Stimulated activated CD8-positive, alpha-beta memory T cell treated with anti-CD3 and anti-CD28 coated beads, Interleukin-2, amount 100 ng/mL, for 48 hours (primary cell): ENCODE data around the gene ZSCAN22.

ENCODE experiments used
- DNase-seq, 2 donors: peaks; one replicate each; pipeline ENCODE4 v3.0.0-alpha.2; 2020; ENCODE audit warnings: low read depth in 2 of 2

The ZSCAN22 gene

DNA sequence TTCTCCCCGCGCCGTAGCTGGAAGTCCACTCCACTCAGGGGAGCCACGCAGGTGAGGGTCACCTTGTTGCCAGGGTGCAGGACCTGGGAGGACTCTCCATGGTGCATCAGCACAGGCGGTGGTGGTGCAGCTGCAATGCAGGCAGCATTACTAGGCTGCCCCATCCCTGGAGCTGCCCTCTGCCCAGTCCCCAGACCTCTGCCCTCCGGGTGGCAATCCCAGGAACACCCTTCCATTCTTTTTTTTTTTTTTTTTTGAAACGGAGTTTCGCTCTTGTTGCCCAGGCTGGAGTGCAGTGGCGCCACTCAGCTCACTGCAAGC lies 24.7 kb downstream of the ZSCAN22 start:
- DNase-seq = no peak

GRCh38 chr19:58351990-58352755 lies 25.4 kb downstream of the ZSCAN22 start:
- no peak for DNase-seq

- DNase-seq = no peak
Measured at GRCh38 chr19:58352760-58353671, 26.2 kb downstream of the ZSCAN22 start, which contains the start of gene A1BG. TSS of gene A1BG (minus strand) at chr19:58353492. CDS start at chr19:58353437, 55 bp downstream.

DNA sequence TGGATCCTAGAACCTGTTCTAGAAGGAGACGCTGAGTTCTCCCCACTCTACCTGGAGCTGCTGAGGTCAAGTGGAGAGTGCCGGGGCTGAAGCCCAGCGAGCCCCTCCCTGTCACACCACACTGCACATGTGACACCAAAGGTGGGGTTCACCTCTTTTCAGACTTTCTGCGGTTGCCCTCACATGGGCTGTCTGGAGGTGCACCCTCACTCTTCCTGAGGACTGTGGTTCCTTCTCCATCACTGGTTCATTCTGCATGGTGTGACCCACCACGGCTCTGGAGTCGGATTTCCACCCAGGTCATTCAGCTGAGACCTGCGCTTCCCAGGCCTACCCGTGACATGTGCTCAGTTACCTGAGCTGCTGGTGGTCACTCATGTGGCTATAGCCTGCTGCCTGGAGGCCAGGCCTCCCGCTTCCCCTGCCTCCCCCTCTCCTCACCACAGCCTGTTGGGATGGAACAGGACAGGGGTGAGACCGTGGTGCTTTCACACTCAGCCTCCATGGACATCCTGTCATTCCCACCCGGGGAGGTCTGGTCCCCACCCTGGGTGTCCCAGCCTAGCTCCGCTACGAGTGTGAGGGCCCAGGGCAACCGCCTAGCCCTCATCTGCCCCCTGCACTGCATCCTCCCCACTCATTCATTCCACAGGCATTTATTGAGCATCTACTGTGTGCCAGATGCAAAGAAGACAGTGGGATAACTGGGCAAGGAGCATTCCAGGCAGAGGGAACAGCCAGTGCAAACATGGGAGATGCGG lies 27.1 kb downstream of the ZSCAN22 start:
- DNase-seq = no peak

DNA sequence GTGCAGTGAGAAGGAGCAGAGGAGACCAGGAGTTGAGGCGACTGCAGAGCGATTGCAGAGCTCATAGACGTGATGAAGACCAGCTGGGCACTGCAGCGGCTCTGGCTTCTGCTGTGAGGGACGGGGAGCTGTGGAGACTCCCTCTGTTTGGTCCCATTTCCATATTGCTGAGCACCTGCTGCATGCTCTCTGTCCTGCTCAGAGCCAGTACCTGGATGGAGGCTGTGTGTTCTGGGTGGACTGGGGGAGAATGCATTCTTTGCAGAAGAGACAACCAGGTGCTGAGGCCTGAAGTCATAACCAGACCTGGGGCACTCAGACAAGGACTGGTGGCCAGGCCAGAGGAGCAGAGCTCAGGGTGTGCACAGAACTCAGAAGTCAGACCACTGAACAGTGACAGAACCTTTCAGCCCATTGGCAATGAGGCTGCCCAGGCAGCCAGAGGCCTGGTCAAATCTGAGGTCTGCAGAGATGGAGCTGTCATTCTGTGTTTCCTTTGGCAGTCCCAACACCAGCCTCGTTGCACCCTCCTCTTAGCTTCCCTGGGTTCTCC lies 27.8 kb downstream of the ZSCAN22 start:
- DNase-seq = no peak

- DNase-seq = no peak
Measured at GRCh38 chr19:58355215-58355796, 28.5 kb downstream of the ZSCAN22 start.

- peak in 1 of 2 donors; percentile 13 for DNase-seq
Measured at GRCh38 chr19:58355908-58356765, 29.3 kb downstream of the ZSCAN22 start.

DNA sequence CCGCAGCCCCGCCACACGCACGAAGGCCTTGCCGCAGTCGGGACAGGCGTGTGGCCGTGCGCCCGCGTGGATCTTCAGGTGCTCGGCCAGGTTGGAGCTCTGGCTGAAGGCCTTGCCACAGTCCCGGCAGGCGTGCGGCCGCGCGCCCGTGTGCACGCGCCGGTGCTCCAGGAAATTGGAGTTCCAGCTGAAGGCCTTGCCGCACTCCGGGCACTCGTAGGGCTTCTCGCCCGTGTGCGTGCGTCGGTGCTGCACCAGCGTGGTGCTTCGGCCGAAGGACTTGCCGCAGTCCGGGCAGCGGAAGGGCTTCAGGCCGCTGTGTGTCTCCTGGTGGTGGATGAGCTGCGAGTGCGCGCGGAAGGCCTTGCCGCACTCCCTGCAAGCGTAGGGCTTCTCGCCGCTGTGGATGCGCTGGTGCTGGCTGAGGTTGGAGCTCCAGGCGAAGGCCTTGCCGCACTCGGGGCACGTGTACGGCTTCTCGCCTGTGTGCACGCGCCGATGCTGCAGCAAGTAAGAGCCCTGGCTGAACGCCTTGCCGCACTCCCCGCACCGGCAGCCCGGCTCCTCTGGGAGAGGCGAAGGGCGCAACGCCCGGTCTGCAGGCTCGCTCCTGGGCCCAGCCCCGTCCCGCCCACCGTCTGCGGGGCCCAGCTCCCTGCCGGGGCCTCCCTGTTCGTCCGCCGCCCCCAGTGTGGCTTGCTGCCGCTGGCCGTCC lies 30.1 kb downstream of the ZSCAN22 start:
- DNase-seq = no peak

GRCh38 chr19:58357481-58358145 lies 30.8 kb downstream of the ZSCAN22 start:
- no peak for DNase-seq

DNA sequence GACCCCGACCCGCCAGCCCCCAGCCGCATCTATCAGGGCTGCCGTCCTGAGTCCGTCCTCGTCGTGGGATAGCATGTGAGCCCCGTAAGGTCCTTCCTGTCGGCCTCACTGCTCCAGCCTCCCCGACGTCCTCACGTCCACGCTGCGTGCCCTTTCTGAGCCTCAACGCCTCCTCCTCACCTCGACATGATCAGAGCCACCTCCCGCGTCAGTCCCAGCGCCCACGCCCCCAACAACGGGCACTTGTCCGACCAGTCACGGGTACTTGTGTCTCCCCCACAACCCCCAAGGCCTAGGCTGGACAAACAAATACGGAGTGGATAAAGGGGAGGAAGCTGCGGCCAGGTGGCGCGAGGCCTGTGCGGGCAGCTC lies 35.1 kb downstream of the ZSCAN22 start:
- peak in 1 of 2 donors; percentile 48 for DNase-seq

DNA sequence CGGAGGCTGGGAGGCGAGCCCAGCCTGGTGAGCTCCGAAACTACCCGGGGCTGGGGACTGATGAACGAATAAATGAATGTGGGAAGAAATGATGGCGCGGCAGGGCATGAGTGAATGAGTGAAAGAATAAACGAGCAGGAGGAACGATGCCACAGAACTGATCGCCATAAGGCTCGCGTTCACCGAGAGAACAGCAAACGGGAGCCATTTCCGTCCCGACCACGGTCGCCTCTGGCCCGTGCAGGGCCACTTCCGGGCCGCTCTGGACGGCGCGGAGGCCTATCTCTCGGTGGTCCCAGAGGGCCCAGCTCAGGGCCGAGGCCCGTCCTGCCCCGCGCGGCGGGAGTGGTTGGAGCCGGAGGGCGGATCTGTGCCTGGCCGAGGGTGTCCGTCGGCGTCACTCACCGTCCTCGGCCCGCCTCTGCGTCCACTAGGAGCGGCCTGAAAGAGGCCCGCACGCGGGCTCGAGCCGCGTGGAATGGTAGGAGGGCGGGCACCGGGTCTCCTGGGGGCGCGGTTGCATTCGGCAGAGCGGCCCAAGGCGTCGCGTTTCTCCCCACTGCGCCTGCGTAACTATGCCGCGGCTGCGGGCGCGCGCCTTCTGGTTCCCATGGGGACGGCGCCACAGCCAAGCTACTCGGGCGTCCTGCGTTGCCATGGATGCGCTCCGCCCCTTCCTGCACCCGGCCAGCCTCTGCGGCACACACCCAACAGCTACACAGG lies 35.6 kb downstream of the ZSCAN22 start, which contains the start of gene ZNF497:
Gene ZNF497, minus strand, starts transcription at position 480 of the 723 bp plus-strand sequence. CDS start 5,116 bp downstream, outside the sequence.
- peak; percentile 96 for DNase-seq

- DNase-seq = no peak
Measured at GRCh38 chr19:58364146-58364545, 37.4 kb downstream of the ZSCAN22 start.

GRCh38 chr19:58366585-58367430 lies 40.0 kb downstream of the ZSCAN22 start:
- DNase-seq = no peak

DNA sequence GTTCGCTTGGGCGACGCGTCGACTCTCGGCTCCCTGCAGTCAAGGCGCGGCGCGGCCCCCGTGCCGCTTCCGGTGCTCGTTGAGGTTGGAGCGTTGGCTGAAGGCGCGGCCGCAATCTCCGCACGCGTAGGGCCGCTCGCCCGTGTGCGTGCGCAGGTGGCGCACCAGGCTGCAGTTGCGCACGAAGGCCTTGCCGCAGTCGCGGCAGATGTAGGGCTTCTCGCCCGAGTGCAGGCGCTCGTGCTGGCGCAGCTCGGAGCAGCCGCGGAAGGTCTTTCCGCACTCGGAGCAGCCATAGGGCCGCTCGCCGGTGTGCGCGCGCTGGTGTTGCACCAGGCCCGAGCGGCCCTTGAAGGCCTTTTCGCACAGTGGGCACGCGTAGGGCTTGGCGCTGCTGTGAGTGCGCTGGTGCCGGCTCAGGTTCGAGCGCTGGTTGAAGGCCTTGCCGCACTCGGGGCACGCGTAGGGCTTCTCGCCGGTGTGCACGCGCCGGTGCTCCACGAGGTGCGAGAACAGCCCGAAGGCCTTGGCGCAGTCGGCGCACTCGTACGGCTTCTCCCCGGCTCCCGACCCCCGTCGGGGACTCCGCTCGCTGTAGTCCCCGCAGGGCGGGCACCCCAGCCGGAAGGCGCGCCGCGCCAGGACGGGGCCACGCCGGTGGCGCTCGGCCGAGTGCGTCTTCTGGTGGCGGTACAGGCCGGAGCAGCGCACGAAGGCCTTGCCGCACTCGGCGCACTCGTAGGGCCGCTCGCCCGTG lies 41.1 kb downstream of the ZSCAN22 start:
- DNase-seq = no peak

DNA sequence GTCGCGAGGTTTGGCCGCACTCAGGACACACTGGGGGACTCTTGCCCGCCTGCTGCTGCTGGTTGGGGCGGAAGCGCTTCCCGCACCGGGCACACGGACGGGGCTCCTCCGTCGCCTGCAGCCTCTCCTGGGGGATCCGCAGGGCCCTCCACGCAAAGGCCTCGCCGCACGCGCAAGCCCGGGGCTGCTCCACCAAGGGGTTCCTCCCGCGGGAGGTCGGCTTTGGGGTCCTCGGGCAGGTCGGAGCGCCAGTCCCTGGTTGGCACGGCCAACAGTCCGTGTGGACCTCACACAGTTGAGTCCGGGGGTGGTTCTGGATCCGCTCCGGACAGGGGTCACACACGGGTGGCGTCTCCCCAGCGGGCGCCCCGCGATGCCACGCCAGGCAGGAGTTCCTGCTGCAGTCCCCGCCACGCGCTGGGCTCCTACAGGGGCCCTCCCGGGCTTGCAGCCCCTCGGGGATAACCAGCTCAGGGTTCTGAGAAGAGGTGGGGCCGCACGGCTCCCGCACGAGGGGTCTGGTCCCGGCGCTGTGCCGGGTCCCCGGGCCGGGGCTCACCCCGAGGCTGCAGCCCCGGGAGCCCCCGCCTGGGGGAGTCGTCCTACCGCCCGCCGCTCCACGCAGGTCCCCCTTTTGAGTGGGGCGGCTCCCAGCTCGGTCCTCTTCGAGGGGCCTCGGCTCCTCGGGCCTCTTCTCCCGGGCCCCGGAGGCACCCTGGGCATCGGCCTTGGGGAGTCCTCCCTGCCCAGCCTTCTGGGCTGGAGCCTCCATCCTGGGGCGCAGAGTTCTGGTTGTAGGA lies 42.0 kb downstream of the ZSCAN22 start:
- no peak for DNase-seq
